SIG-M5 treated with dmso at 0.1 percent for 504 hours (cell line): ENCODE measurements around the gene FAM78A.

Experiments
- DNase-seq: peaks from one replicate; lab custom pipeline; 2025; ENCODE audit not compliant: unreplicated experiment; lab: John Stamatoyannopoulos, UW

Gene FAM78A

DNA sequence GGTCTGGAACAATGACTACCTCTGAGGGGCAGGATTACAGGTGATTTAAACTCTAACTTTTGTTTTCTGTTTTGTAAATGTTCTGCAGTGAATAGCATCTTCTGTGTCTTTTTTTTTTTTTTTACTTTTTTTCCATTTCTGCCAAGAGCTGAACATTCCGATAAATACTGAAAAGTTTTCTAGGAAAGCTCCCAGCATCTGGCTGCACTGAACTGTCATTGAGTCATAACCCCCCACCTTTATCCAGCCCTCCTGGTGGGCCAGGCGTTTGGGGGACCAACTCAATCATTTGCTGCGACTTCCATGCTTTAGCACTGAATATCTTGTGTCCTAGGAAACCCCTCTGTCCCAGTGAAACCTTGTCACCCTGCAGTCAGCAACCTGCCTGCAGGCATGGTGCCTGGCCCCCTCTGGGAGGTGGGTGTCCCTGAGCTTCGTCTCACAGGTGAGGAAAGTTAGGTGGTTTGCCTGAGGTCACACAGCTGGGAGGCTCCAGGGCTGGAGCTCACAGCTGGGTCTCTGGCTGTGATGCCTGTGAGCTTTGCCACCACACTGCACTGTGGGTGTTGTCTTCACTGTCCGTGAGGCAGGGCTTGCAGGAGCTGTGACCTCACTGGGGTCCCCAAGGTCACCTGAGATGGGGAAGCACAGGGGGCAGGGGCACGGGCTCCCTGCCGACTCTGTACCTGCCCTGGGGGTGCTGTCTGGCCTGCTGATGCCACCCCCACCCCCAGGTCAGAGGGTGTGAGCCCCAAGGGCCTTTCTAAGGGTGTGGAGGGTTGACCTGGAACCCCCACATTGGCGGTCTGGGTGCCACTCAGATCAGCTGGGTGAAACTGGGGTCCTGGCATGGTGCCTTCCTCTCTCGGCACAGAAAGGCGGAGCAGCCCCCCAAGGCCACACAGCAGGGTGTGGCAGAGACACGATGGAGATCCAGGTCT is 27.3 kb upstream of the FAM78A start:
- no peak for DNase-seq

DNA sequence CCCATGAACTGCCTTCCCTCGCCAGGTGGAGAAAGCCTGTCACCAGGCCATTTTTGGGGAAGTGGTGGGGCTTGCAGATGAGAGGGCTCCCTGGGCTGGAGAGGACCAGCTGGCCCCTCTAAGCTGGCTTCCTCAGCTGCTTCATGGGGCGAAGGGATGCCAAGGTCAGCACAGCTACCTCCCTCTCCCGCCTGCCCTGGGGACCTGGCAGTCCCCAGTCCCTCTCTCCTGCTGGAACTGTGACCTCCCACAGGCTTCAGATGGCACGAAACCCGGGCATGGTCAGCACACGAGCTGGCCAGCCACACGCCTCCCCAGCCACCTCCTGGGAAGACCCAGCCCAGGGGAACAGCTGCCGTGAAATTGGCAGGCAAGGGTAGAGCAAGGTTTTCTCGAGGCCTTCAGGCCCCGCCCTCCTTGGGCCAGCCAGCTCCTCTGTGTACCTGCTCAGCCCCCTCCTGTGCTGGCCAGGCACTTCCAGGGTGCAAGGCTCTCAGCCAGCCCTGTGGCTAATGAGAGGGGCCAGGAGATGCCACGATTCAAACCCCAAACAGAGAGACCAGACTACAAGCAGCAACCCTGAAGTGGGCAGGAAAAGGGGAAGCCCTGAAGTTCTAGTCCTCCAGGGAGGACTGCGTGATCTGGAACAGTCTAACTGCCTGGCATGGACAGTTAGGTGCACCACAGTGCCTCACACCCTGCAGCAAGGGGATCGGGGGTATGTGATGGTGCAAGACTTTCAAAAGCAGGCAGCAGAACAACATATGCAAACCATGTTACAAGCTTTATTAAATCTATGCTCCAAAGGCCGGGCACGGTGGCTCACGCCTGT is 26.1 kb upstream of the FAM78A start:
- no peak for DNase-seq

- DNase-seq = no peak
Observed at GRCh38 chr9:131300444-131300843, 24.1 kb upstream of the FAM78A start.

DNA sequence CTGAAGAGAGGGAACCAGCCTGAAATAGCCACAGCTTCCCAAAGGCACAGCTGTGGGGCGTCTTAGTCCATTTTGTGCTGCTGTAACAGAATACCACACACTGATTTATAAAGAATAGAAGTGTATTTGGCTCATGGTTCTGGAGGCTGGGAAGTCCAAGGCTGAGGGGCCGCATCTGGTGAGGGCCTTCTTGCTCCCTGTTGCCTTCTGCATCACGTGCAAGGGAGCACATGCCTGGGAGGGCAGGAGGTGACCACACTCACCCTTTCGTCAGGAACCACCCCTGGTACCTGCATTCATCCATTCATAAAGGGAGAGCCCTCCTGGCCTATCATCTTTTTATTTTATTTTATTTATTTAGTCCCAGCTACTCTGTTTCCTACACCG is 23.6 kb upstream of the FAM78A start:
- DNase-seq = no peak

- no peak for DNase-seq
Observed at GRCh38 chr9:131299346-131299960, 23.1 kb upstream of the FAM78A start.

DNA sequence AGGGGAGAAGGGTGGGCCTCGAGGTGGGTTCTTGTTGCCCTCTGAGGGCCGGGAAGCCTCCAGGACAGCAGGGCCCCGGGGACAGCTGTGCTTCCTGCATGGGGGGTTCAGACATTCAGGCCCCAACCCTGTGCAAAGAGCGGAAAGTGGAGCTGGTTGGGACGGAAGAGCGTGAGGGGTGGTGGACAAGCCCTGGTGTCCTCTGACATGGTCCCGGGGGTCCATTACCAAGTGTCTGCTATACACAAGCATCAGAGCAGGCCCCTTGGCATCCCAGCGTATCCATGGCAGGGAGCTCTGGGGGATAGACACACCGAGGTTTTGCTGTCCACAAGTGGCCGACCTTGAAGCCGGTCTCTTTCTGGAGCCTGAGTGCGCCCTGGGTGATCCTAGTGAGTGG is 22.5 kb upstream of the FAM78A start:
- DNase-seq = no peak

- no peak for DNase-seq
Observed at GRCh38 chr9:131298341-131298740, 22.0 kb upstream of the FAM78A start.

DNA sequence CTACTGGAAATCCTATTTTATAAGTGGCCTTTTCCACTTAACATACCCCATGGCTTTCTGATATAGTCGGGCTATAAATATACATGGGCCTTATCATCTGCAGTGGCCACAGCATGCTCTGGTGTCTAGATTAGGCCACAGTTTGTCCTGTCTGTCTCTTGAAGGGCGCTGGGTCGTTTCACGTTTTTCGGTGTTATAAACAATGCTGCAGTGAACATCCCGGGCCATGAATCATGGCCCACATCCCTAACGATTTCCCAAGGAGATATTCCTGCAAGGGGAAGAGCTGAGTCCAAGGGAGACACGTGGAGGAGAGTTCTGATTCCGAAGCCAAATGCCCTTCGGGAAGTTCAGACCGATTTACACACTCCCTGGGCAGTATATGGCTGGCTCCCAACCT is 21.6 kb upstream of the FAM78A start:
- no peak for DNase-seq

GRCh38 chr9:131296906-131297500 is 20.7 kb upstream of the FAM78A start:
- DNase-seq = no peak

DNA sequence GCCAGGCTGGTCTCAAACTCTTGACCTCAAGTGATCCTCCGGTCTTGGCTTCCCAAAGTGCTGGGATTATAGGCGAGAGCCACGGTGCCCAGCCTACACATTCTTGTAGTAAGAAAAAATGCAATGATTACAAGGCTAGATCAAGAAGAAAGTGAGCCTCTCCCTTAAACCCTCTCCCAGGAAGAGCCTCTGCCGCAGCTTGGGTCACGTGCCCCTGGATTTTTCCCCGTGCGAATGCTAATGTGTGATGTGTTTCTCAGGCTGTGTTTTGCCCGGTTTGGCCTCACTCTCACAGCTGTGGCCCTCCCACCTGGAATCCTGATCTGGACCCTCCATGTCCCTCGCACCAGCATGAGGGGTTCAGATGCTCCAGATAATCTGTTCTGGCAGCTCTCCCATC is 20.1 kb upstream of the FAM78A start:
- DNase-seq = no peak

- DNase-seq = no peak
Observed at GRCh38 chr9:131292937-131293336, 16.6 kb upstream of the FAM78A start.

DNA sequence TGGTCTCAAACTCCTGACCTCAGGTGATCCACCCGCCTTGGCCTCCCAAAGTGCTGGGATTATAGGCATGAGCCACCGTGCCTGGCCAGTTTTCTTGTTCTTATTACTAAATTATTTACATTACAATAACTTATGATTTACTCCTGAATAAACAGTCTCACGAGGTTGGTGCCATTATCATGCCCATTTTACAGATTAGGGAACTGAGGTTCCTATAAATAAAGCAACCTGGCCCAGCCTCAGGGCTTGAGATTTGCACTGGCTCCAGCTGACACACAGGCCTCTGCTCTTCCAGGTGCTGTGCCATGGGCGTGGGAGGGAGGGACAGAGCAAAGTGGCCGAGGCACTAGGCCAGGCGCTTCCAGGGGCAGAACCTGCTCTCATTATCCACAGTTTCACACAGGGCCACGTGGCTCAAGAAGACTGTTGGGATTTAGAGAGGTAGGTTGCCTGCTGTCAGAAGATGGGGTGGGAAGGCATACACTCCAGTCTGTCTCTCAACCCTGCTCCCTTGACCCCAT is 15.5 kb upstream of the FAM78A start:
- no peak for DNase-seq

- DNase-seq = no peak
Observed at GRCh38 chr9:131290767-131291370, 14.6 kb upstream of the FAM78A start.

- no peak for DNase-seq
Observed at GRCh38 chr9:131290036-131290766, 13.9 kb upstream of the FAM78A start.

GRCh38 chr9:131289301-131290035 is 13.2 kb upstream of the FAM78A start, which contains the start of gene PLPP7:
Gene PLPP7, plus strand, starts transcription at chr9:131289723. Its CDS starts 275 bp downstream, at chr9:131289998.
- no peak for DNase-seq

- no peak for DNase-seq
Observed at GRCh38 chr9:131288217-131288616, 11.9 kb upstream of the FAM78A start.

DNA sequence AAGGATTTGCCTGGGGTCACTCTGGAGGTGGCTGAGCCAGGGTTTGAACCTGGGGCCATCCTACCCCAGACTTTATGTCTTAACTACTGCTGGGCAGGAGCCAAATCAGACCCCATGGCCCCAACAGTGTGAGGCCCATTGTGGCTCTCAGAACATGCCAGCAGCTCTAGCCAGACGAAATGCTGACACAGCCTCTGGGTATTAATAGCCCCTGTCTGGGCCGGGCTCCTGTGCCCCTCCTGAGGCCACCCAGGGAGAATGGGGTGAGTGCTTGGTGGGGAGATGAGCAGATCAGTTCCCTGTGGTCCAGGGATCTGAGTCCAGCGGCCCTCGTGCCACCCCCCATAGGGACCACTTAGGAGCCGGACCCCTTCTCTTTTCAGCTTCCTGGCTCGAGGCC is 11.0 kb upstream of the FAM78A start:
- no peak for DNase-seq

GRCh38 chr9:131284856-131285255 is 8.5 kb upstream of the FAM78A start:
- no peak for DNase-seq
